ENCODE data around the gene DHRSX.
"Not testable (repeated sequence)": the region's sequence is repeated elsewhere in the genome, so short reads cannot be mapped to it uniquely, and the experiment has no call there.

DHRSX gene

GRCh38 chrX:2495595-2495994, 5.2 kb downstream of the DHRSX start:
- no peak for DNase-seq

DNA sequence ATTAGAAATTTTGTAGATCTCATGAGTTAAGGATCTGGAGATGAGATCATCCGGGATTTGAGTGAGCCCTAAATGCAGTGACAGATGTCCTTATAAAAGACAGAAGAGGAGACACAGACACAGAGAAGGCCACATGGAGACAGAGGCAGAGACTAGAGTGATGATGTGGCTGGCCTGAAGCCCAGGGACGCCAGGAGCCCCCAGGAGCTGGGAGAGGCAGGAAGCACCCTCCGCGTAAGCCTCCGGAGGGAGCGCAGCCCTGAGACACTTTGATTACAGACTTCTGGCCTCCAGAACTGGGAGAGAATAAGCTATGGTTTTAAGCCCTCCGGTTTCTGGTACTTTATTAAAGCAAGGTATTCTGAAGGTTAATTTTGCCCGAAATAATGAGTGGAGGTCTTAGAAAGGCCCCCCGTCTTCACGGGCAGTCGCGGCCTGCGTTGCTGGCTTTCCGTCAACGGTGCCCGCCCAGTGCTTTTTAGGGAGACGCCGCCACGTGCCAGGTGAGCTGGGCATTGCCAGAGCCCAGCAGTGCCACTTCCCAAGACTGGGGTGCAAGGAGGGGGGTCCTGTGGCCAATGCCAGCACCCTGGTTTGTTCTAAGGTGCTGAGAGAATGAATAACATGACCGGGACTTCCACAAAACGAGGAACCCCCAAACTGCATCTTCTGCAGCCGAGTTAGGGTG, 8.1 kb downstream of the DHRSX start:
- DNase-seq: no peak

DNA sequence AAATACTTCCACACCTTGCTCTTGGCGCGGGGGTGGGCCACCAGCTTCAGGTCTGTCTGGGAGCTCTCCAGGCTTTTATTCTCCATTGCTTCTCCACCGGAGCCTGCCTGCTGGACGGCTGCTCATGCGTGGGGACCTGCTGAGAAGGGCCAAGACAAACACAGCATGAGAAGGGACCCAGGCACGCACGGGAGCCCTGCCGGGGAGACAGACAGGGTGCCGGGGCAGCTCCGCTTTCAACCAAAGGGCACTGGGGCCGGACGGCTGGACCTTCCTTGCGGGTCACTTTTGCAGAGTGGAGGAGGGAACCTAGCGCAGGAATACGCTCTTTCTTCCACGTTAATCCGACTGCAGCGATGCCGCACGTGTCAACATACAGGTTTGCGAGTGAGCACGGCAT, 10.1 kb downstream of the DHRSX start:
- no peak for DNase-seq

DNA sequence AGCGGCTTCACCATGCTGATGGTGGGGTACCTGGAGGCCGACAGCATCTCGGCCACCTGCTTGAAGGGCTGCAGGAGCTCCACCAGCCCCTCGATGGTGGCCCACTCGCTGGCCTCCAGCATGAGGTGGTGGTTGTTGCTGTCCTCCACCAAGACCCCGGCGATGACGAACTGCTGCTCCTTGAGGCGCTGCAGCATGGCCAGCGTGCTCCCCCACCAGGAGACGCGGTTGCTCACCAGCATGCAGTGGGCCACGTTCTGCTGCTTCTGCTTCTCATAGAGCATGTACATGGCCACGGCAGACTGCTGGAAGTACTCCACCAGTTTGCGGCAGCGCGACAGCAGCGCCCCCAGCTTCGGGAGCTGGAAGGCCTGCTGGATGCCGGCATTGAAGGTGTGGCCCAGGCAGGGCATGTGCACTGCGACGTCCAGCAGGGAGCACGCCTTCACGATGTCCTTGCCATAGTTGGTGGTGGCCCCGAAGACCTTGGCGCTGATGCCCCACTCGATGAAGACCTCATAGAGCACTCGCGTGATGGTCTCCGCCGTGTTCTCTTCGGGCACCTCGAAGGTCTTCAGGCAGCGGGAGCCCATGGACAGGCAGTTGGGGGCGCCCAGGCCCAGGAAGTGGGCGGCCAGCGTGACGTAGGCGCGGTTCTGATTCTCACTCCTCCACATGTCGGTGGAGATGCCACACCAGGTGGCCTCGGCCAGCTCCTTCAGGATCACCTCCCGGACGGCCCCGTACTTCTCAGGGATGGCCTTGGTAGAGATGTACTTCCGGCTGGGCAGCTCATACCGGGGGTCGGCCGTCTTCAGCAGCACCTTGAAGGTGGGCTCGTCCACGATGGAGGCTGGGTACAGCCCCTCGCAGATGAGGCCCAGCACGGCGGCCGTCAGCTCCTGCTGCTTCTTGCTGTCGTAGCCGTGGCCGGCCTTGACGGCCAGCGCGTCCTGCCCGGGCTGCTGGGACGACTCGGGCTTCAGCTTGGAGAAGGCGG, 11.0 kb downstream of the DHRSX start:
- no peak for DNase-seq

DNA sequence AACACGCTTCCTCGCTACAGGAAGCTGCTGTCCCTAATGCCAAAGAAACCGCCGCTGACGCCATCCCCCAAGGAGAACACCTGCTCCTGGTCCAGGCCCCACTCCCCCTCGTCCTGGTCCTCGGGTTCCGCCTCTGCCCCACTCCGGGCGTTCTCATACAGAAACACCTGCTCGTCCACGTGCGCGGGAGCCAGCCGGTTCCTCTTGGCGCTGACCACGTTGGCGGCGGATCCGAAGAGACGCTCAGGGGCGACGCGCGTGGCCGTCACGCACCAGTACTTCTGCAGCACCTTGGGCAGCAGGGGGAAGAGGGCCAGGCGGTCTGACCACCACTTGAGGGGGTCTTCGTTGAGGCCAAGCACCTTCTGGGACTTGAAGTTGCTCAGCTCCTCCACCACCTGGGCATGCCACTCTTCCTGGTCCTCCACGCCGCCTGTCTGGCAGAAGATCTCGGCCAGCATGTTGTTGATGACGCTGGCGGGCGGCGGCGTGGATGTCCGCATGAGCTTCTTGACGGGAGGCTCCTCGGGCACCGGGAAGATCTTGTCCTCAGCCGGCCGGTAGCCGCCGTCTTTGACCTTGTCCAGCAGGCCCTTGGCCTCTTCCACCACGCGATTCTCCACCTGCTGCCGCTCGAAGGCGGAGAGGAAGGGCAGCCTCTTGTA, 12.0 kb downstream of the DHRSX start:
- DNase-seq: no peak

DNA sequence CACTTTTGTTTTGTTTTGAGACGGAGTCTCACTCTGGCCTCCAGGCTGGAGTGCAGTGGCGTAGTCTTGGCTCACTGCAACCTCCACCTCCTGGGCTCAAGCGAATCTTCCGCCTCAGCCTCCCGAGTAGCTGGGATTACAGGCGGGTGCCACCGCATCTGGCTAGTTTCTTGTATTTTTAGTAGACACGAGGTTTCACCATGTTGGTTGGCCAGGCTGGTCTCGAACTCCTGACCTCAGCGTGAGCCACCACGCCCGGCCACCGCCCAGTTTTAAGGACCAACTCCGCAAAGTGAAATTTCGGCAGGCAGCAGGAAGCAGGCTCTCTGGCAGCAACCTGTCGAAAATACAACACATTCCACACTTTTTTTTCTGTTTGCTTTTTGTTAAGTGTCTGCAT, 13.4 kb downstream of the DHRSX start:
- DNase-seq: no peak

- DNase-seq: no peak
Measured at GRCh38 chrX:2486476-2487133, 14.2 kb downstream of the DHRSX start.

- DNase-seq: no peak
Measured at GRCh38 chrX:2485789-2486345, 14.9 kb downstream of the DHRSX start.

DNA sequence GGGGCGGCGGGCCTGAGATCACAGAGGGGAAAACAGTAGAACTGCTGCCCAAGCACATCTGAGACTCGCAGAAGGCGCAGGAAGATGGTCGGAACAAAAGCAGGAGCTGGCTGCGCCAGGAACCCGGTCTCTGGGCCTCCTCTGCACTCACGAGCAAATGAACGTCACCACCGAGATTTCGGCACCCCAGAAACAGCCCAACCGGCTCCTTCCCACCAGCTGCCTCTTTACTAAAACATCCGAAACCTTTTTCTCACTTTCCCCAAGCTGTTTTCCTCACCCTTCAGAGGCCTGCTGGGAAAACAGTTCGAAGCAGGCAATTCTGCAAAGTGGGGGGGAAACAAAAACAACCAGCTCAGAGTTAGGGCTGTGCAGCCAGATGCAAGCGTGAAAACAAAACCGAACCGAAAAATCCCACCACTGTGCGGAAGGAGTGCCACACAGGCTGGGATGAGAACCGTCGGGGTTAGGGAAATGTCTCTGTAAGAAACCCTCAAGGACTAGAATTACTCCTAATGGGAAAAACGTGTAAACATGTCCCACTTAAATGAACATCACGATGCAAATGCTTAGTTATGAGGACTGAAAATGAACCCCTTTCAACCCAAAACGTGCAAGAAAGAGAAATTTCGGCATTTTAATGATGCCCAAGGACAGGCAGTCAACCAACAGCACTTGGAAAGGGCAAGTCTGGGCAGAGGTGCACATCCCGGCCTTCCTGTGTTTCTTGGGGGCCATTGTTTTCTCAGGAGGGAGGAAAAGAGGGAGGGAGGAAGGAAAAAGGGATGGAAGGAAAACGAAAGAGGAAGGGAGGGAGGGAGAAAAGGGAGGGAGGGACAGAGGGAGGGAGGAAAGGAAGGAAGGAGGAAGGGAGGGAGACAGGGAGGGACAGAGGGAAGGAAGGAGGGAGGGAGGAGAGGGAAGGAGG, 15.8 kb downstream of the DHRSX start:
- no peak for DNase-seq

DNA sequence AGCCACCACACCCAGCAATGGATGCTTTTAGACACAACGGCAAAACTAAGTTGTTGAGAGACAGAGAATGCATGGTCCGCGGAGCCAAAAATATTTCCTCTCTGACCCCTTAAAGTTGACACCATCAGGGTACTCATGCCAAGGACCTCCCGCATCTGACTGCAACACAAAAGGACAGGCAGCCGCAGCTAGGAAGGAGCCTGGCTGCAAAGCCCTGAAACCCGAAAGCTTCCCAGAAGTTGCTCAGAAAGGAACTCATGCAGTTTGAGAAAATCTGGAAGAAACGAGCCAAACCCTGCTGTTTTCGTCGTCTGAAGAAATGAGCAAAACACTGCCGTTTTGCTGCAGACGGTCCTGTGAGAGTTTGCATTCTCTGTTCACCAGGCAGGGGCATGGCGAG, 16.5 kb downstream of the DHRSX start:
- DNase-seq: no peak

- no peak for DNase-seq
Measured at GRCh38 chrX:2483398-2484060, 17.2 kb downstream of the DHRSX start.

- DNase-seq: not testable (repeated sequence)
Measured at GRCh38 chrX:2481597-2481996, 19.2 kb downstream of the DHRSX start.

GRCh38 chrX:2479982-2480381, 20.8 kb downstream of the DHRSX start:
- DNase-seq: not testable (repeated sequence)

GRCh38 chrX:2479420-2479780, 21.4 kb downstream of the DHRSX start:
- DNase-seq: no peak

DNA sequence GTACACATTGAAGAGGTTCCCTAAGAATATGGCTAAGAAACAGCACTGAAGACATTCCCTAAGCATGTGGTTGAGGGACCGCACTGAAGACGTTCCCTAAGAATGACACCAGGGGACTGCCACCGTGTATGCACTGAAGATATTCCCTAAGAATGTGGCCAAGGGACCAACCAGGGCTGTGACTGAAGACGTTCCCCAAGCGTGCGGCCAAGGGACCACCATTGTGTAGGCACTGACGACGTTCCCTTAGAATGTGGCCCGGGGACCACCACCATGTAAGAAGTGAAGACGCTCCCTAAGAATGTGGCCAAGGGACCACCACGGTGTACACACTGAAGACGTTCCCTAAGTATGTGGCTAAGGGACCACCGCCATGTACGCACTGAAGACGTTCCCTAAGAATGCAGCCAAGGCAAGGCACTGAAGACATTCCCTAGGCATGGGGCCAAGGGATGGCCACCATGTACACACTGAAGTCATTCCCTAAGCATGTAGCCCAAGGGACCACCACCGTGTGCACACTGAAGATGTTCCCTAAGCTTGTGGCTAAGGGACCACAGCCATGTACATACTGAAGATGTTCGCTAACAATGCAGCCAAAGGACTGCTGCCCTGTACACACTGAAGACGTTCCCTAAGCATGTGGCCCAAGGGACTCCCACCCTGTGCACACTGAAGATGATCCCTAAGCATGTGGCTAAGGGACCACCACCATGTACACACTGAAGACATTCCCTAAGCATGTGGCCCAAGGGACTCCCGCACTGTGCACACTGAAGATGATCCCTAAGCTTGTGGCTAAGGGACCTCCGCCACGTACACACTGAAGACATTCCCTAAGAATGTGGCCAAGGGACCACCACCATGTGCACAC, 22.0 kb downstream of the DHRSX start:
- no peak for DNase-seq

DNA sequence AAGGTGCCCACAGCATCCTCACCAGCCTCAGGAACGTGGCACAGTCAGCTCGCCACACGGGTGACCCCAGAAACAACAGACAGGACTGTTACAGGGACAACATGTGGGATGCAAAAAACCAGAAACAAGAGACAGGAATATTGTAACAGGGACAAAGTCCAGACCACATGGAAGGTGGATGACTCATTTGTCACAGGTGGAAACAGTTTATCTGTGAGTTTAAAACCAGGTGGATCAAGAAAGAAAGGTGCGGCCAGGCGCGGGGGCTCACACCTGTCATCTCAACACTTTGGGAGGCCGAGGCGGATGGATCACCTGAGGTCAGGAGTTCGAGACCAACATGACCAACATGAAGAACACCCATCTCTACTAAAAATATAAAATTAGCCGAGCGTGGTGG, 23.5 kb downstream of the DHRSX start:
- DNase-seq: not testable (repeated sequence)

- no peak for DNase-seq
Measured at GRCh38 chrX:2474963-2475726, 25.6 kb downstream of the DHRSX start.

- DNase-seq: no peak
Measured at GRCh38 chrX:2474280-2474962, 26.4 kb downstream of the DHRSX start.

- not testable (repeated sequence) for DNase-seq
Measured at GRCh38 chrX:2473064-2473463, 27.7 kb downstream of the DHRSX start.
